ENCODE measurements around the gene SCNN1G.

Gene SCNN1G

DNA sequence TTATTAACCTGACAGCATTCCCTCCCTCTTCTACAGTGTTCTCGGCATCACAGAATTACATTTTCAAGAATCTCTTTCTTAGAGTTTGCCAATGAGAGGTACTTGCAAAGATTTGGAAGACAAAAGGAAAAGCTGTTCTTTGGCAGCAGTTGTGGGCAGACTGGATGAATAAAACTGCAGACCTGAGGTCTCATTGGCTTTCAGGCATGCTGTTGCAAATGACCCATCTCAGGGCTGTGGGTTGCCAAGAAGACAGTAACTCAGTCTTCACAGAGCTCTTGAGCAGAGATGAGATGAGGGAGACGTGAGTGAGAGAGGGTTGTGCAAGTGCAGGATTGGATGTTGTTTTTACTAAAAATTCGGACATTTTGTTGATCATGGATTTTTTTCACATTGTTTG lies 22.0 kb upstream of the SCNN1G start:
- TF ChIP-seq, protein P1, sequence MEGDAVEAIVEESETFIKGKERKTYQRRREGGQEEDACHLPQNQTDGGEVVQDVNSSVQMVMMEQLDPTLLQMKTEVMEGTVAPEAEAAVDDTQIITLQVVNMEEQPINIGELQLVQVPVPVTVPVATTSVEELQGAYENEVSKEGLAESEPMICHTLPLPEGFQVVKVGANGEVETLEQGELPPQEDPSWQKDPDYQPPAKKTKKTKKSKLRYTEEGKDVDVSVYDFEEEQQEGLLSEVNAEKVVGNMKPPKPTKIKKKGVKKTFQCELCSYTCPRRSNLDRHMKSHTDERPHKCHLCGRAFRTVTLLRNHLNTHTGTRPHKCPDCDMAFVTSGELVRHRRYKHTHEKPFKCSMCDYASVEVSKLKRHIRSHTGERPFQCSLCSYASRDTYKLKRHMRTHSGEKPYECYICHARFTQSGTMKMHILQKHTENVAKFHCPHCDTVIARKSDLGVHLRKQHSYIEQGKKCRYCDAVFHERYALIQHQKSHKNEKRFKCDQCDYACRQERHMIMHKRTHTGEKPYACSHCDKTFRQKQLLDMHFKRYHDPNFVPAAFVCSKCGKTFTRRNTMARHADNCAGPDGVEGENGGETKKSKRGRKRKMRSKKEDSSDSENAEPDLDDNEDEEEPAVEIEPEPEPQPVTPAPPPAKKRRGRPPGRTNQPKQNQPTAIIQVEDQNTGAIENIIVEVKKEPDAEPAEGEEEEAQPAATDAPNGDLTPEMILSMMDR (IDR thresholded peaks at IDR 0.05; ENCODE audit: extremely low read depth, insufficient read depth, missing control alignments) = no peak
- DNase-seq (ENCODE audit: low spot score) = no peak
- in situ Hi-C loops (cut with MboI; ENCODE audit: low pct_unique_long_range_greater_than_20kb, low sequenced_read_pairs, unreplicated experiment) = no loop called here

DNA sequence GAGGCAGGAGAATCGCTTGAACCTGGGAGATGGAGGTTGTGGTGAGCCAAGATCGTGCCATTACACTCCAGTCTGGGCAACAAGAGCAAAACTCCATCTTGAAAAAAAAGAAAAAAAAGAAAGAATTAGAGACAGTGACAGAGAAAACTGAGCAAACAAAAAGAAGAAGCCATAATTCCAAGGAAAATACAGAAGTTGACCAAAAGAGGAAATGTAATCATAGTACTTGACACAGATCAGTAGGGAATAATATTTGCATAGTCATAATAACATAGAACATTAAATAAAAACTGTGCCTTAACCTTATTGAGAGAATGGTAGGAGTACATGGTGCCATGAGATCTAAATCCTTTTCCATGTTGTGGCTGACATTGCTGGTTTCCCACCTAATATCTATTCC lies 18.6 kb upstream of the SCNN1G start:
- in situ Hi-C loops (cut with MboI; ENCODE audit: low pct_unique_long_range_greater_than_20kb, low sequenced_read_pairs, unreplicated experiment) = no loop called here
- TF ChIP-seq, protein P1 (IDR thresholded peaks at IDR 0.05; ENCODE audit: extremely low read depth, insufficient read depth, missing control alignments) = no peak

DNA sequence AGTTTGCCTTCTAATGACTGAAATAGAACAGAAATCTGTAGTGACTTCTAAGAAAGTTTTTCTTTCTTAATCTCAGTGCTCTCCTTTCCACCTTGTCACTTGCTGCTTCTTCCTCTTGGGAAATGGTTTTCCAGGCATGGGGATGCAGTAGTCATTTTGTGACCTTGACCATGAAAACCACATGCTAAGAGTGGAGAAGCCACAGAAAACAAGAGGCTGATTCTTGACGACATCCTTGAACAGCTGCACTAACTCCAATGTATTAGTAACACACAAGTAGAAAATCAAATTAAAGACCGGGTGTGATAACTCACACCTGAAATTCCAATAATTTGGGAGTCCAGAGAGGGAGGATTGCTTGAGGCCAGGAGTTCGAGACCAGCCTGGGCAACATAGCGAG lies 17.8 kb upstream of the SCNN1G start:
- TF ChIP-seq, protein P1 (IDR thresholded peaks at IDR 0.05; ENCODE audit: extremely low read depth, insufficient read depth, missing control alignments) = no peak
- DNase-seq (ENCODE audit: low spot score) = no peak
- in situ Hi-C loops (cut with MboI; ENCODE audit: low pct_unique_long_range_greater_than_20kb, low sequenced_read_pairs, unreplicated experiment) = no loop called here

More for the DNA sequence above, 18.6 kb upstream of the SCNN1G start:
- no peak for DNase-seq (ENCODE audit: low spot score)

DNA sequence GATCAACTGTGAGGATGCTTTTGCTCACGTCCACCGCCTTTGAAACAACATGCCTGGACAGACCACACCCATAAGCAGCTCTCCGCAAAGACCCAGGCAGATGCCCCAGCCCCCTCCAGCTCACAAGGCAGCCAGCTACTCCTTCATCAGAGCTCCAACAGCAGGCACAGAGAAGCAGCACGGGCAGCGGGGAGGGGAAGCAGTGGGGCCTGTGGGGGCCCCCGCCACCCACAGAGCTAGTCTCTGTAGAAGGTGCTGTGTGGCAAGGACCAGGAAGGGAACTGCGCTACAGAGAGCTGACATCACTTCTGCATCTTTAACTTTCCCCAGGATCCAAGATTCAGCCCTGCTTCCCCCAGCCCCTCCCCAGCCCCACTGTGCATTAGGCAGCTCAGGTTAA lies 10.0 kb upstream of the SCNN1G start:
- TF ChIP-seq, protein P1 (IDR thresholded peaks at IDR 0.05; ENCODE audit: extremely low read depth, insufficient read depth, missing control alignments) = no peak
- in situ Hi-C loops (cut with MboI; ENCODE audit: low pct_unique_long_range_greater_than_20kb, low sequenced_read_pairs, unreplicated experiment) = no loop called here
- no peak for DNase-seq (ENCODE audit: low spot score)

DNA sequence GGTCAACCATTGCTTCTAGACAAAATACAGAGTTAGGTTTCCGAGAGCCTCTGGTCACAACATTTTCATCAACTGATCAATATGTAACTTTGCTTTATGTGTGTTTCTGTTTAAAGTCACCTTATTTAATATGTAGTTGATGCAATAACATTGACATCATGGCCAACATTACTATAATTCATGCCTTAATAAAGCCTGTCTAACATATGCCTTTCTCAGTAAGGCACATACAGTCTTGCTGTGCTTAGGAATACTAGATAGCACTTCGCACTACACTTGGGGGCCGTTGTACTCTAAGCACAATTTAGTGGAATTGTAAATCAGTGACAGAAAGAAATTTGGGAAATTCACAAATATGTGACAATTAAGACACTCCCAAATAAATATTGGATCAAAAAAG lies 9.6 kb upstream of the SCNN1G start:
- TF ChIP-seq, protein P1 (IDR thresholded peaks at IDR 0.05; ENCODE audit: extremely low read depth, insufficient read depth, missing control alignments) = no peak
- DNase-seq (ENCODE audit: low spot score) = no peak
- in situ Hi-C loops (cut with MboI; ENCODE audit: low pct_unique_long_range_greater_than_20kb, low sequenced_read_pairs, unreplicated experiment) = no loop called here

DNA sequence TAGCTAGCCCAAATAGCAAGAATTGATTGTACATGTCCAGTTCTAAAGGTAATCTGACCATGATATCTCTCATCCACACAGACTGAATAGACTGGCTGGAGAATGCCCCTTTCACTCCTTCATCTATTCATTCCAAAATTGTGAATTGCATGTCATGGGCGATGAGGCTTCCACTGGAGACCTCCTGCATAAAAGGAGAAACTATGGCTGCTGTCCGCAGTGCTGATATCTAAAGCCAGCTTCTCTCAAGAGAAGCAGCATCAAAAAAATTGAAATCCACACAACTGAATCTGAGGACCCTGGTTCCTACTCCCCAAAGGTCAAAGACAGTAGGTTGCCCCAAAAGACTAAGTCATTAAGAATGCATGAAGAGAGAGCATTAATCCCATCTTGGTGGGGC lies 7.9 kb upstream of the SCNN1G start:
- in situ Hi-C loops (cut with MboI; ENCODE audit: low pct_unique_long_range_greater_than_20kb, low sequenced_read_pairs, unreplicated experiment) = no loop called here
- no peak for DNase-seq (ENCODE audit: low spot score)

More for the DNA sequence above, 7.9 kb upstream of the SCNN1G start:
- TF ChIP-seq, protein P1 (IDR thresholded peaks at IDR 0.05; ENCODE audit: extremely low read depth, insufficient read depth, missing control alignments) = no peak
